Stimulated activated CD4-positive, alpha-beta T cell treated with anti-CD3 and anti-CD28 coated beads, TNF-alpha, amount 100 ng/mL, for 1 hour (primary cell): ENCODE measurements around the gene SLC48A1.

Source experiments
- DNase-seq, 3 donors: peaks; one replicate each; pipeline ENCODE4 v3.0.0-alpha.2; 2020; ENCODE audit warnings: low read depth in 3 of 3, low spot score in 1 of 3

SLC48A1 gene

GRCh38 chr12:47773062-47773857 is at the start of gene SLC48A1:
TSS of gene SLC48A1 (plus strand) at chr12:47773238. CDS start at chr12:47773305, 67 bp downstream.
- DNase-seq: peak; percentile 13 to 61 (median 52)

GRCh38 chr12:47725091-47725772 is 47.8 kb upstream of the SLC48A1 start, which contains the start of gene ENDOU:
TSS of gene ENDOU (minus strand) at chr12:47725490. CDS start at chr12:47725413, 77 bp downstream.
- DNase-seq: no peak

- no peak for DNase-seq
These were observed 47.1 kb upstream of the SLC48A1 start for GRCh38 chr12:47725893-47726292.

- DNase-seq: no peak
These were observed 43.8 kb upstream of the SLC48A1 start for GRCh38 chr12:47729233-47729632.

- DNase-seq: no peak
These were observed 42.7 kb upstream of the SLC48A1 start for GRCh38 chr12:47730341-47730744.

- DNase-seq: no peak
These were observed 41.3 kb upstream of the SLC48A1 start for GRCh38 chr12:47731723-47732122.

GRCh38 chr12:47732504-47732903 is 40.5 kb upstream of the SLC48A1 start:
- no peak for DNase-seq

- no peak for DNase-seq
These were observed 39.9 kb upstream of the SLC48A1 start for GRCh38 chr12:47733142-47733541.

GRCh38 chr12:47734725-47735480 is 38.1 kb upstream of the SLC48A1 start:
- no peak for DNase-seq

GRCh38 chr12:47735649-47736048 is 37.4 kb upstream of the SLC48A1 start:
- no peak for DNase-seq

GRCh38 chr12:47736216-47736615 is 36.8 kb upstream of the SLC48A1 start:
- no peak for DNase-seq

GRCh38 chr12:47736877-47737676 is 36.0 kb upstream of the SLC48A1 start:
- DNase-seq: no peak

- no peak for DNase-seq
These were observed 35.0 kb upstream of the SLC48A1 start for GRCh38 chr12:47737936-47738594.

GRCh38 chr12:47739297-47739696 is 33.7 kb upstream of the SLC48A1 start:
- DNase-seq: no peak

- DNase-seq: no peak
These were observed 33.1 kb upstream of the SLC48A1 start for GRCh38 chr12:47739979-47740378.

- no peak for DNase-seq
These were observed 32.3 kb upstream of the SLC48A1 start for GRCh38 chr12:47740606-47741339.

GRCh38 chr12:47741340-47741703 is 31.7 kb upstream of the SLC48A1 start:
- peak in 2 of 3 donors; percentile 37 to 50 for DNase-seq

GRCh38 chr12:47742253-47742825 is 30.7 kb upstream of the SLC48A1 start:
- peak; percentile 18 to 70 (median 54) for DNase-seq

- DNase-seq: no peak
These were observed 29.7 kb upstream of the SLC48A1 start for GRCh38 chr12:47743311-47743860.
